ENCODE results near the gene DLGAP4.

DLGAP4 gene

DNA sequence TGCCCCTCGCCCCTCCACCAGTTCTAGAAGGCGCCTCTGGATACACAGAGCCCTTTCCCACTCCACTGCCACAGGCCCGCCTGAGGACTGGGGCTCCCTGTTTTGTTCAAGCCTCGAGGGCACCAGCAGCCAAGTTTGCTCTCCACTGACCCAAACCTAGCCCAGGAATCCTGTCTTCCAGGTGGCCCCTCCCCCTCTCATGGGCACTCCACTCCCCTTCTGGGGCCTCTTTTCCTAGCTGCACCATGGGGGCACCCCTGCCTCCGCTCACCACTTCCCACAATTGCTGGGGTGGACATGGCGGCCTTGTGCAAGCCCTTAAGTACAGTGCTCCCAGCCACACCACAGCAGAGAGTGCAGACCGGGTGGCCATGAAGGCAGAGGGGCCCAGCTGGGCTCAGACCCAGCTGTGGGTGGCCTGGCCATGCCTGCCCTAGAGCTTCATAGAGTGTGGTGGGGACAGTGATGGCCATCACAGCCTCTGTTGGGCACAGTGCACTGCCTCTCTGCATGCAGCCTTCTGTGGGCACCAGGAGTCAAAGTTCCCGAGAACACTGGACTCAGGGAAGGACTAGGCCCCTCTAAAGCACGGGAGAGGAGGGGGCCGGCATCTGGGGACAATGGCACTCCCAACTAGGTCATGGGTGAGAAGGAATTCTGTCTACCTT lies 236.5 kb downstream of the DLGAP4 start:
- H3K9me3 Mint-ChIP-seq: no peaks in the 10 kb centered on the region
- peak overlapping the region in 1 of 2 donors; percentile 11 for H3K4me3 Mint-ChIP-seq
- H3K27ac Mint-ChIP-seq: no peak overlapping the region
- H3K27me3 Mint-ChIP-seq: no peaks in the 10 kb centered on the region
- DNase-seq (no peak), ATAC-seq (replicated peaks) (no peak)
- peaks cover 9 to 53% of the 10 kb centered on the region in 2 donors for H3K4me1 Mint-ChIP-seq
- H3K36me3 Mint-ChIP-seq: no peaks in the 10 kb centered on the region

DNA sequence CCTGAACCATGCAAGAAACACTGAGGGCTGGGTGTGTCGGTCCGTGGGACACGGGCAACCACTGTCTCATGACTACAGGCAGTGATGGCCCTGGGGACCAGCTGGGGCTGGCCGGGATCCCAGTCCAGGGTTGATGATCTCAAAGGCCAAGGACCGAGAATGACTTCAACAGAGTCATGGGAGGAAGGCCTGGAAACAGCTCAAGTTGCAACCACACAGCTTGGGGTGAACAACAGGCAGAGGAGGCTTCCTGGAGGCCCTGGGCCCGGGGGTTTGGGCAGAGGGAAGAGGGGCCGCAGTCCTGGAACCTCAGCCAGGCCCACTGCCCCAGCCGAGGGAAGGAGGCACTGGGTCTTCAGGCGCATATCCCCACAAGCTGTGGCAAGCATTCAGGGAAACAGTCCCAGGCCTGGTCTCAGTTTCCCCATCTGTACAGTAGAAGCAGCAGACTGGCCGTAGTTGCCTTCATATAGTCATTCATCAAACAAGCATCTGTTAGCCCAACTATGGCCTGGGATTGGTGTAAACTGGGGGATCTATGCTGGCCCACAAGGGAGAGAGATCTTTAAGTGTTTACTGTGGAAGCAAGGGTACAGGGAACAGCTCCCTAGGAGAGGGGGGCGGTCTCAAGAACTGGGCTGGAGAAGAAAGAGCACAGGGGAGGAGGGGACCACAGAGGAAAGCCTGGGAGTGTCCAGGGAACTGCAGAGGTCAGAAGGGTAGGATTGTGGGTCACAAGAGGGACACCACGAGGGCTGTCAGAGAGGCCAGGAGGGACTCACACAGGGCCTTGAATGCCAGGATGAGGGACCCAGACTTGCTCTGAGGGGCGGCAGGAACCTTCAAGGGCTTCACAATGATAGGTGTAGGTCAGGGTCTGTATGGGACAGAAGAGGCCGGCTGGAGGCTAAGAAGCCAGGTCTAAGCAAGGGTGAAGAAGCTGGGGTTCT lies 237.3 kb downstream of the DLGAP4 start:
- Mint-ChIP-seq H3K4me3 (no peak overlapping the region), H3K4me1 (peaks cover 9 to 53% of the 10 kb centered on the region in 2 donors), H3K27me3 (no peaks in the 10 kb centered on the region), H3K9me3 (no peaks in the 10 kb centered on the region), H3K27ac (no peak overlapping the region), H3K36me3 (no peaks in the 10 kb centered on the region)
- no peak for ATAC-seq (replicated peaks)
- no peak for DNase-seq

DNA sequence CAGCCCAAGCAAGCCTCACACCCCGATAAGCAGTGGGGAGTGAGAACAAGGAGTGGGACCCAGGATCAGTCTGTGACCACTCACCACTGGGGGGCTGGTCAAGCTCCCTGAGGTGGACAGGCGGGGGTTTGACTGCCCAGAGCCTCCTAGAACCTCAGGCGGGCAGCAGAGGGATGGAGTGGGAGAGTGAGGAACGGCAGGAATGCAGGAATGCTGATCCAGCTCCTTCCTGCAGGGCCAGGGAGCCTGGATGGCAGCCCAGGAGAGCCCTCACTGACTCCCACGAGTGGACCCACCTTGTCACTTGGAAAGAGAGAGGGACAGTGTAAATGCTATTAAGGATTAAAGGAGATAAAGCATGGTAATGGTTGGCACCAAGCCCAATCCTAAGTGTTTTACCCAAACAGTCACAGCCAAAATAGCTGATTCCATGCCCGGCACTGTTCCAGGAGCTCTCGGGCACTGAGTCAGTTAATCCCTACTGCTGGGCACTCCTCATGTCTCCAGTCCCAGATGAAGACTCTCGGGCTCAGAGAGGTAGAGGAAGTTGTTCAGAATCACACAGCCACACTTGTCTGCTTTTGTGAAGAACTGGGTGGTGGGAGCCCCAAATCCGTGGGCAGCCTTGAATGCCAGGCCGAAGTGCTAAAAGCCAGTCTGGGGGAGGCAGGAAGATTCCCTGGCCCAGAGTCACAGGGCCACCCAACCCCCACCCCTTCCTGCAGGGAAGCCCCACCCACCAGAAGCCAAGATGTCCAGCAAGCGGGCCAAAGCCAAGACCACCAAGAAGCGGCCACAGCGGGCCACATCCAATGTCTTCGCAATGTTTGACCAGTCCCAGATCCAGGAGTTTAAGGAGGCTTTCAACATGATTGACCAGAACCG lies 238.2 kb downstream of the DLGAP4 start:
- no peak overlapping the region for H3K4me3 Mint-ChIP-seq
- no peak for DNase-seq

DNA sequence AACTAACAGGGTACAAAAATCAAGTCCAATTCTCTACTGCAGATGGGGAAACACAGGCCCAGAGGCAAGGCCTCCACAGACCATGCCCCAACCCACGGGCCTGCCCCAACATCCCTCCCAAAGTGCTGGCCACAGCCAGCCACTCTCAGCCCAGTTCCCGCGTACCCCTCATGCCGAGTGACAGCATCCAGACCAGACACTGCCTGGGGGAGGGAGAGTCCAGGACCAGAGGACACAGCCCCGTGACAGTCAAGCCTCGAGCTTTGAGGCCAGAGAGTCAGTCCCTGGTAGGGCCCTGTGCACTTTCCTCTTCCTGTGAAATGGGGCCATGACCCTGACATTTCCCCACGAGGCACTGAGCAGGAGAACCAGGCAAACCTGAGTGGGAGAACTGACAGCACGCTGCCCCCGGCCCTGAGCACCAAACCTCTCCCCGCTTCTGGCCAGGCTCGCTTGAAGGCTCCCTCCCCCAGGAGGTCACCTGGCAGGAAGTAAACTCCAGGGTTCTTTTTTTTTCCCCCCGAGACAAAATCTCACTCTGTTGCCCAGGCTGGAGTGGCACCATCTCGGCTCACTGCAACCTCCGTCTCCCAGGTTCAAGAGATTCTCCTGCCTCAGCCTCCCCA lies 240.1 kb downstream of the DLGAP4 start:
- Mint-ChIP-seq H3K4me1 (peaks cover 6 to 43% of the 10 kb centered on the region in 2 donors), H3K27ac (peak overlapping the region; percentile 69), H3K9me3 (no peaks in the 10 kb centered on the region), H3K36me3 (no peaks in the 10 kb centered on the region), H3K27me3 (no peaks in the 10 kb centered on the region), H3K4me3 (no peak overlapping the region)
- DNase-seq: no peak
- no peak for ATAC-seq (replicated peaks)

More for the DNA sequence above, 238.2 kb downstream of the DLGAP4 start:
- H3K4me1 Mint-ChIP-seq: peaks cover 9 to 53% of the 10 kb centered on the region in 2 donors
- no peak overlapping the region for H3K27ac Mint-ChIP-seq
- no peaks in the 10 kb centered on the region for H3K9me3 Mint-ChIP-seq
- no peak for ATAC-seq (replicated peaks)
- no peaks in the 10 kb centered on the region for H3K27me3 Mint-ChIP-seq
- H3K36me3 Mint-ChIP-seq: no peaks in the 10 kb centered on the region

GRCh38 chr20:36547186-36548005 lies 241.3 kb downstream of the DLGAP4 start:
- Mint-ChIP-seq H3K27ac (no peak overlapping the region), H3K27me3 (no peaks in the 10 kb centered on the region), H3K4me3 (no peak overlapping the region), H3K36me3 (no peaks in the 10 kb centered on the region), H3K4me1 (peaks cover 6 to 33% of the 10 kb centered on the region in 2 donors), H3K9me3 (no peaks in the 10 kb centered on the region)
- no peak for ATAC-seq (replicated peaks)
- no peak for DNase-seq

GRCh38 chr20:36548006-36548315 lies 241.8 kb downstream of the DLGAP4 start:
- peaks cover 4 to 27% of the 10 kb centered on the region in 2 donors for H3K4me1 Mint-ChIP-seq
- H3K9me3 Mint-ChIP-seq: no peaks in the 10 kb centered on the region
- H3K36me3 Mint-ChIP-seq: no peaks in the 10 kb centered on the region
- DNase-seq (no peak), ATAC-seq (replicated peaks) (no peak)
- no peaks in the 10 kb centered on the region for H3K27me3 Mint-ChIP-seq
- H3K4me3 Mint-ChIP-seq: no peak overlapping the region
- no peak overlapping the region for H3K27ac Mint-ChIP-seq

DNA sequence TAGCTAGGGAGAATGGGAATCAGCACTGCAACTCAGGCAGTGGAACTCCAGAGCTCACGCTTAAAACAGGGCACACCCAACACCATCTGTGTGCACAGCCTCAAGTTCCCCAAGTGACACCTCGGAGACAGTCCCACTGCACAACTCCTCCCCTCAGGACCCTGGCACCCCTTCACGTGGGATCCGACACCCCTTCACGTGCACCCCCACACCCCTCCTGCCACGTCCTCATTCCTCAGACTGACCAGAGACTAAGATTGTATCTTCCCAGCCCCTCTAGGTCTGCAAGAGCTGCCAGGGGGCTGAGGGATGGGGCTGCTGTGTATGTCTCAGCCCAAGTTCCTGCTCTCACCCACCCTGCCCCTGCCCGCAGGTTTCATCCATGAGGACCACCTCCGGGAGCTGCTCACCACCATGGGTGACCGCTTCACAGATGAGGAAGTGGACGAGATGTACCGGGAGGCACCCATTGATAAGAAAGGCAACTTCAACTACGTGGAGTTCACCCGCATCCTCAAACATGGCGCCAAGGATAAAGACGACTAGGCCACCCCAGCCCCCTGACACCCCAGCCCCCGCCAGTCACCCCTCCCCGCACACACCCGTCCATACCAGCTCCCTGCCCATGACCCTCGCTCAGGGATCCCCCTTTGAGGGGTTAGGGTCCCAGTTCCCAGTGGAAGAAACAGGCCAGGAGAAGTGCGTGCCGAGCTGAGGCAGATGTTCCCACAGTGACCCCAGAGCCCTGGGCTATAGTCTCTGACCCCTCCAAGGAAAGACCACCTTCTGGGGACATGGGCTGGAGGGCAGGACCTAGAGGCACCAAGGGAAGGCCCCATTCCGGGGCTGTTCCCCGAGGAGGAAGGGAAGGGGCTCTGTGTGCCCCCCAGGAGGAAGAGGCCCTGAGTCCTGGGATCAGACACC lies 242.8 kb downstream of the DLGAP4 start:
- ATAC-seq (replicated peaks): no peak
- Mint-ChIP-seq H3K4me3 (no peak overlapping the region), H3K9me3 (no peaks in the 10 kb centered on the region), H3K27me3 (no peaks in the 10 kb centered on the region), H3K4me1 (peaks cover 6 to 17% of the 10 kb centered on the region in 2 donors), H3K36me3 (no peaks in the 10 kb centered on the region), H3K27ac (peak overlapping the region; percentile 20)
- DNase-seq: no peak

DNA sequence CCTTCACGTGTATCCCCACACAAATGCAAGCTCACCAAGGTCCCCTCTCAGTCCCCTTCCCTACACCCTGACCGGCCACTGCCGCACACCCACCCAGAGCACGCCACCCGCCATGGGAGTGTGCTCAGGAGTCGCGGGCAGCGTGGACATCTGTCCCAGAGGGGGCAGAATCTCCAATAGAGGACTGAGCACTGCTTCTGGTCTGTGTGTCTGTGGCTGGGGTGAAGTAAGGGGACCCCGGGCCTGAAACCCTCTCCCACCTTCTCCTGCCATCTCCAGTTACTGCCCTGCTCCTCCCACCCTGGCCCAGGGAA lies 243.4 kb downstream of the DLGAP4 start:
- H3K4me1 Mint-ChIP-seq: peaks cover 6 to 14% of the 10 kb centered on the region in 2 donors
- no peaks in the 10 kb centered on the region for H3K36me3 Mint-ChIP-seq
- no peaks in the 10 kb centered on the region for H3K9me3 Mint-ChIP-seq
- ATAC-seq (replicated peaks) (no peak), DNase-seq (no peak)
- H3K4me3 Mint-ChIP-seq: no peak overlapping the region
- H3K27ac Mint-ChIP-seq: no peak overlapping the region
- H3K27me3 Mint-ChIP-seq: no peaks in the 10 kb centered on the region

- ATAC-seq (replicated peaks): no peak
- Mint-ChIP-seq H3K27me3 (no peaks in the 10 kb centered on the region), H3K4me3 (no peak overlapping the region), H3K36me3 (no peaks in the 10 kb centered on the region), H3K27ac (no peak overlapping the region), H3K4me1 (peaks cover 6 to 14% of the 10 kb centered on the region in 2 donors), H3K9me3 (no peaks in the 10 kb centered on the region)
- no peak for DNase-seq
These were observed 244.0 kb downstream of the DLGAP4 start for GRCh38 chr20:36549942-36550789.

GRCh38 chr20:36550790-36551299 lies 244.7 kb downstream of the DLGAP4 start:
- H3K27me3 Mint-ChIP-seq: no peaks in the 10 kb centered on the region
- no peak for DNase-seq
- no peak overlapping the region for H3K27ac Mint-ChIP-seq
- H3K4me1 Mint-ChIP-seq: peaks cover 6 to 13% of the 10 kb centered on the region in 2 donors
- ATAC-seq (replicated peaks): no peak
- no peaks in the 10 kb centered on the region for H3K9me3 Mint-ChIP-seq
- no peak overlapping the region for H3K4me3 Mint-ChIP-seq
- no peaks in the 10 kb centered on the region for H3K36me3 Mint-ChIP-seq

DNA sequence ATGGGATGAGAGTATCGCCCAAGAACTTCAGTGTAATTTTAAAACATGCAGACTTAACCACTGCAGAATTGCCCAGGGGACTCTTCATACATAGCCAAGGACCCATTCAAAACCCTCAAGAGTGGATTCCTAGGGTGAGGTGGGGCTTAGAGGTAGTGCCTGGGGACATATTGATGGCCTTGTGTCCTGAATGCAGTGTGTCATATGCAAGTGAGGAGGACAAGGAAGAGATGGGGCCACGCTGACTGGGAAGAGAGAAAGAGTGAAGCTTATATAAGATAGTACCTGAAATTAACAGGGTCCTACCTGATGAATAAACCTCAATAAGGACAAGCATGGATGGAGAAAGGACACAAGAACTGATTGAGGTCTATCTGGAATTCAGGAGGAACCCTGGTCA lies 249.1 kb downstream of the DLGAP4 start:
- no peaks in the 10 kb centered on the region for H3K9me3 Mint-ChIP-seq
- DNase-seq (no peak), ATAC-seq (replicated peaks) (no peak)
- H3K4me3 Mint-ChIP-seq: no peak overlapping the region
- H3K27ac Mint-ChIP-seq: no peak overlapping the region
- peaks cover 8 to 10% of the 10 kb centered on the region in 2 donors for H3K4me1 Mint-ChIP-seq
- no peaks in the 10 kb centered on the region for H3K27me3 Mint-ChIP-seq
- H3K36me3 Mint-ChIP-seq: peaks cover 0 to 2% of the 10 kb centered on the region in 2 donors

DNA sequence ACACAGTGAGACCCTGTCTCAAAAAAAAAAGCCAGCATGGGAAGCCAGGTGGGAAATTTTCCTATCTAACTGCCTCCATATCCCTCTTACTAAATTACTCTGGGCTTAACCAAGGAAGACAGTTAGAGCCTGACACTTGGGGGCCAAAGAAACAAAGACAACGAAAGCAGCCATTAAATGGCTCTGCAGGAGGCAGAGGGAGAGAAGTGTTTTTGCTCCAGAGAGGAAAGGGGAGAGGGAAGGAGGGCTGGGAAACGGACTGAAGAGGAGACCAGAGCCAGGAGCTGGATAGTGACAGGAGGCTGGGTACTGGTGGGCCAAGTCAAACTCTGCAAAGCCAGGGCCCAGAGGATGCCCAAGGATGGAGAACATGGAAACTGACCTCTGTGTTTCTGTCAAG lies 256.6 kb downstream of the DLGAP4 start:
- Mint-ChIP-seq H3K27ac (no peak overlapping the region), H3K9me3 (peaks cover 0 to 4% of the 10 kb centered on the region in 2 donors), H3K4me3 (no peak overlapping the region), H3K27me3 (no peaks in the 10 kb centered on the region), H3K36me3 (peaks cover 8 to 9% of the 10 kb centered on the region in 2 donors), H3K4me1 (no peaks in the 10 kb centered on the region)
- ATAC-seq (replicated peaks) (no peak), DNase-seq (no peak)
